Endometrium (tissue), 2 donors: ENCODE data around the gene IGF1R.

Source experiments
- FAIRE-seq: peaks from 2 replicates; lab custom pipeline; 2012; peaks lifted over from hg19 to GRCh38; lab: Jason Lieb, UNC
- donor health status: control.
- donor health status: control.

IGF1R gene

GRCh38 chr15:98705070-98705469, 56.7 kb downstream of the IGF1R start:
- no peak for FAIRE-seq

DNA sequence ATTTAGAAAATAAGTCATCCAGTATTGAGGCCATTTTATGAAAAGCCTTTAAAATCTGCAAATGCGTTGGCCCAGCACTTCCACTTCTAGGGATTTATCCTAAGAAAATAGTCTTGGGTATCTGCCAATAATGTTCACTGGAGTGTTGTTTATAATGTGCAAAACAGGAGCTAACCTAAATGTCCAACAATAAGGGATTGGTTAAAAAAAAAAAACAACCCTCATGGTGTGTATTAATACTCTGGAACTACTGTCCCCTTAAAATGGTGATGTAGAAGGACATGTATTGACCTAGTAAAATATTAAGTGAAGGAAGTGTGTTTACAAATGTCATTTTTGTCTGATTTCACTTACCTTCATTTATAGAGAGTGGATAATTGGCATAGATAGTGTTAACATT, 58.0 kb downstream of the IGF1R start:
- FAIRE-seq, result no peak

DNA sequence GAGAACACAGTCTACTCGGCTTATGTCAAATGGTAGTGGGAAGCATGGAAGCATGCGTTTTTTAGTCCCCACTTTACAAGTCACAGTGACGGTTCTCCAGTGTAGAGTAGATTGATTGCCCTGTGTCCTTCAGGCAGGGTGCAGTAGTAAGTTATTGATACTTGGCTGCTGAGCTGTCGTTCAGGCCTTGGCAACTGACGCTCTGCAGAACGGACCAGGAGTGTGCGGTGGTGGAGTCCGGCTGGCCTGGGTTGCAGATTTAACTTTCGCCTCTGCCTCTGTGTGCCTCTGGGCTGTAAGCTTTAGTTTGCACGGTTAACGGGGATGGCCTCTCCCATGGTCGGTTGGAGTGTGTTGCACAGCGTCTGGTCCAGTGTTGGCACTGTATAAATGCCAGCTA, 58.6 kb downstream of the IGF1R start:
- no peak for FAIRE-seq

GRCh38 chr15:98708037-98708590, 59.8 kb downstream of the IGF1R start:
- no peak for FAIRE-seq

DNA sequence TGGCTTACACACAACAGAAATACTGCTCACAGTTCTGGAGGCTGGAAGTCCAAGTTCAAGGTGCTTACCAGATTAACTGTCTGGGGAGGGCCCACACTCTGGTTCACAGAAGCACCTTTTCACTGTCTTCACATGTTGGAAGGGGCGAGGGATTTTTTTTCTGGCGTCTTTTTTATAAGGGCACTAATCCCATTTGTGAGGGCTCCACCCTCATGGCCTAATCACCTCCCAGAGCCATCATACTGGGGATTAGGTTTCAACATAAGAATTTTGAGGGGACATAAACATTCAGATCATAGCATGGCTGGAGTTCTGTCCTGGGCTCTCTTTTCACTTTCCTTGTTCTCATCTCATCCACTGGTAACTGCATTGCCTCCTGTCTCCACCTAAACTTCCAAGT, 63.5 kb downstream of the IGF1R start:
- no peak for FAIRE-seq

DNA sequence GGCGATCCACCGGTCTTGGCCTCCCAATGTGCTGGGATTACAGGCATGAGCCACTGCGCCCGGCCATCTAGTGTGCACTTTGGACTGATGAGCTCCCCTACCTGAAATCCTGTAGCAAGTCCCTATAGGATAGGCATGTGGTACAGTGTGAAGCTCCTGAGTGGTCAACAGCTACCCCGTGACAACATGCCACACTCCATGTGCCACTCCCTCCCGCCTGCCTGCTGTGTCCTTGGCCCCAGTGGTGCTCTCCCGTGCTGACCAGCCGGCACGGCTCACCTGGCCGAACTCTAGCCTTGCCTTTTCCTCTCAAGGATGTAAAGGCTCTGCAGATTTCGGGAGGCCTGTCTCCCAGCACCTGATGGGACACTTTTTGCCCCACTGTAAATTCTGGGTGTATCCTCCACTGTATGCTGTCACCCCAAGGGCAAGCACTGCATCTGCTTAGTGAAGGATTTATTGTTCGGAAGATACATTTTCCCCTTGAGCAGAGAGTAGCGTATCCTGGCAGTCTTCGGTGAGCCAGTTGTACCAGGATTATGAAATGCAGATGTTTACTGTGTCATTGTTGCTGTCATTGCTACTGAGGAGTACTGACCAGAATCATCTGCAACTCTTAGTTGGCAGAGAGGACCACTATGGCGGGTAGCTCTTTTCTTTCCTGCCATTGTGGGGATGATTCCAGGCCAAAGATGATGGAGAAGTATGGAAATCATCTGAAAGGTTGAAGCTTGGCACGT, 64.7 kb downstream of the IGF1R start:
- FAIRE-seq, result no peak

DNA sequence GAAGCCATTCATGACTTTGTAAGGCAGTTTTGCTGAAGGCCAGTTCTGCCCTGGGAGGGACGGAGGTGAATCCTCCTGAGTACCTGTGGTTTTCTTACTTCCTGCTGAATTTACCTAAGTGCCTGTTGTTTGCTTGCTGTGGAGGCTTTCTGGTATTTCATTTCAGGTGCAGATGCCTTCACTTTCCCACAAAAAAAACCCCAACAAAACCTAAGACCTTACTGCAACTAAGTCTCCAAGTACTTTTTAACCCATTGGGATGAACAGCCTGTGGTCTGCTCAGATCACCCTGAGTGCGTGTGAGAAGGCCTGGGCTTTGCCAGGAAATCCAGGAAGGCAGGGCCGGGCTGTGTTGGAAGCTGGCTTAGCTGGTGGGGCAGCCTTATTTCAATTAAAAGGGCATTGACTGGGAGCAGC, 65.3 kb downstream of the IGF1R start:
- FAIRE-seq, result no peak

- FAIRE-seq, result no peak
Measured at GRCh38 chr15:98714922-98715321, 66.6 kb downstream of the IGF1R start.

DNA sequence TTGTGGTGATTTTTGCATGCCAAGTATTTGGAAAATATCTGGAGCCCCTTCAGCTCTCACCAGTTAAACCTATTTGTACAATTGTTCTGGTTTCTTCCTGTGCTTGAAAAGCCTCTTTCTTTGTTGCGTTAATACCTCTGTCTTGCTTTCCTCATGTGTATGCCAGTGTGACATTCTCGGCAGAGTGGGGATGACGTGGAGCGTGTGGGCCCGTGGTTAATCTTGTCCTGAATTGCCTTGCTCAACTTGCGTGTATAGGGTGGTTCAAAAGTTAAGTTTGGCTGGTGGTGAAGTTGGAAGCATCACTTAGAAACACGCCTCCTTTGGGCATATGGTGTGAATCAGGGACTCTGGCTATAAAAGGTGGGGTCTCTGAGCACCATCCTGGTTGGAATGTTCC, 67.1 kb downstream of the IGF1R start:
- FAIRE-seq, result no peak

DNA sequence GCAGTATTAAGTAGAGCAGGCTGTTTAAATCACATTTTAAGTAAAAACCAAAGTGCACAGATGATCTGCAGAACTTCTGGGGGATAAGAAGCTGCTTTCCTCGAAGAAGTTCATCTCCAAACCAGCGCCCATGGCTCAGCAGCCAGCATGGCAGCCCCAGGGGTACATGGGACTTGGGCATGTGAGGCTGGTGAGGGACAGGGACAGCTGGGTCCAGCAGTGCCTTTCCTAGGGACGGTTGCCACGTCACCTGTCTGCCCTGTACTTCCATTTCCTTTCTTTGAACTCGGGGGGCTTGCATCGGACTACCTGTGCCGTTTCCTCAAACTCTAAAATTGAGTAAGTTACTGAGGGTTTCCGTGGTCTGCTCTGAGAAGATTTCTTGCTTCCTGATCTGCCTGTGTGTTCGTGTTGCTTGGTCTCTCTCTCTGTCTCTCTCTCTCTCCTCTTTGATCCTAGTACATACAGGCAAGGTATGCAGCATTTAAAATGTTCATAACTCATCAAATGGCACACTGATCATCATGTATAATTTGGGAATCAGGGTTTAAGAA, 67.6 kb downstream of the IGF1R start:
- no peak for FAIRE-seq

- FAIRE-seq, result no peak
Measured at GRCh38 chr15:98717371-98717770, 69.0 kb downstream of the IGF1R start.

DNA sequence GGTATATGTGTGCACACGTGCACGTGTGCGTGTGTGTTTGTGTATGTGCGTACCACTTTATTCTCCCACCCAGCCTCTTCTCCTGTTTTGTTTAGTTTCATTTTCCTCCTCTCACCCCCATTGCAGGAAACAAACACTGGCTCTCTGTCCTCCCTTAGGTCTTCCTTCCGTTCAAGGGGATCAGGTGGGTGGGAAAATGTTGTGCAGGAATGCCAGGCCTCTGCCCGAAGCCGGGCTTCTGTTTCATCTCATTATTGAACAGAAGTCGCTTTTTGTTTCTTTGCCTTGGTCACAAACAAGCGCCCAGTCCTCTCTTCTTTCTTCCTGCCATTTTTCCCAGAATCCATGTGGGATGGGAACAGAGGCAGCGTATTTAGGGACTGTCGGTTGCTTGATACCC, 69.6 kb downstream of the IGF1R start:
- FAIRE-seq, result no peak

DNA sequence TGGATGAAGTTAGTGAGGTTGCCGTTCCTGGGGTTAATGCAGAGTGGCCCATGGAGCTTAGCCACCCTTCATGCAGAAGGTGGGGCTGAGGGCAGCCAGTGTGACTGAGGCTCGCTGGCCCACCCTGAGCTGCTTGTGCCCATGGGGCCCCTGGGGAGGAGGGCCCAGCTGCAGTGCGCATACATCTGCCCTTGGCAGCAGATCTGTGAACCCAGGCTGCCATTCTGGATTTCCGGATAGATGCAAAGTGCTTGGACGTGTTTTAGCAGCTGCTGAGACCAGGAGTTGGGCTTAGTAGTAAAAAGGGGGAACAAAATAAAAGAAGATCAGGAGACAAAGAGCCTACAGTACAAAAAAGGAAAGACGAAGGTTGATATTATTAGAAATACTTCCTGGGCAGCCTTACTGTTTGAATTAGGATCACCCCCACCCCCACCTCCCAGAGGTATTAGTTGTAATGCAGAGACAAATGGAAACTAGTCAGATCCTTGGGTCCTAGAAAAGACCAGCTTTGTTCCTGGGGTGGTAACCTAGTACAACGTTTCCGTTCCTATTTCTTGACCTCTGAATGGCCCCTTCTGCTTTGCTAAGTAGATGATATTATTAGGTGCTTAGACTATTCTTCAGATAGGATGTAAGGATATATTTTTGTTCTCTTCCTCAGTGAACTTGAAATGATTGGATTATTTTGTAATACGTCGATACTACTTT, 70.2 kb downstream of the IGF1R start:
- no peak for FAIRE-seq

DNA sequence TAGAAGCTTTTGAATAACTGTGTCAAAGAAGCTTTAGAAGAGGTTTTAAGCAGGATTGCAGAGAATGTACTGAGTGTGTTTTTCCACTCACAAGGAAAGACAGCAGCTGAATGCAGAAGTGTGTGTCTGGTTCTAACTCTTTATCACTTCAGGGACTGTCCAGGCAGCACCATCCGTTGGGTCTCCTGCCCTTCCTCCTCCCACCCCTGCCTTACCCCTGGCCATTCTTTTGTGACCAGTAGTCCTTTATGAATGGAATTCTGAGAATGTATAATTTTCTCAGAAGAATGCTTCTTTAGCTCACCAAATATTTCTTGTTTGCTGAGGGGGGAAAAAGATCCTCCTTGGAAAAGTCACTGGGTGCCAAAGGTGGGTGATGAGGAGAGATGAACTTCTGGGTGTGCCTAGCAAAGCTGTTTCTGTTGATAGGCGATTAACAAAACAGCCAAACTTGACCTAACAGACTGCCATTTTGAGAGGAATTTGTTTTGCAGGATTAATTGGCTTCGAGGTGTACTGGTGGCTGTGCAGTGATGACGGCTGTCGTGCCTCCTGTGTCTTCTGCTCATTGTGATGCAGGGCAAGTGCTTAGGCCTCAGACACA, 70.9 kb downstream of the IGF1R start:
- no peak for FAIRE-seq

DNA sequence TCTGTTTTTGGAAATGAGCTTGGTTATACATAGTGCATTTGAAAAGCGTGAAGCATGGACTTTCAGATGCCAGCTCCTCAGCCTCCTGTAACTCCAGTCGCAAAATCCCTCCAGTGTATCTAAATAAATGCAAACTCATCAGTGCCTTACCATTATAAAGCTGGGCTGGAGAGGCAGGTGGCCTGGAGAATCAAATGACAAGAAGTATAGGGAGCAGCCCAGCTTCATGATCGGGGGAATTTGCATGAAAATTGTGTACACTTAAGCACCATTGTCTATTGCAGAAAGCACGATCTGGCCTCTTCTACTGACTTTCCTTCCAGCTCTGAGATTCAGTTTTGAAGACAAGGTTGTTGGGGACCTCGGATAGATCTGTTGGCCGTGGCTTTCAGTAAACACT, 71.7 kb downstream of the IGF1R start:
- no peak for FAIRE-seq

GRCh38 chr15:98720577-98721565, 72.5 kb downstream of the IGF1R start:
- no peak for FAIRE-seq

DNA sequence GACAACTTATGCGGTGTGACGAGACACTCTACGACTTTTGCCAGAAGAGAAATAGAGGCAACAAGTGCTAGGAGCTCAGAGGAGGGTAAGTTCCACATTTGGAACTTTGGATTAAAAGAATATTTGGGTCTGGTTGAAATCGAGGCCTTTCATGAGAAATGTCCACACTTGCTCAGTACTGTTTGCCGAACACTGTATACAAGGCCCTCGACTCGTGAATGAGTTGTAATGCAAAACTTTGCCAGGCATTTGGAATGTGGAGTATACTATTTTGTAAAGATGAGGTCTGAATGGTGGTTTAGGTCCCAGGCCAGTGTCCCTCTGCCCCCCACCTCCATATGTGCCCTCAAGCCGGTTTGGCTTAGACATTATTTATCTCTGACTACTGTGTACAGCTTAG, 73.9 kb downstream of the IGF1R start:
- no peak for FAIRE-seq

GRCh38 chr15:98722645-98723044, 74.3 kb downstream of the IGF1R start:
- no peak for FAIRE-seq

DNA sequence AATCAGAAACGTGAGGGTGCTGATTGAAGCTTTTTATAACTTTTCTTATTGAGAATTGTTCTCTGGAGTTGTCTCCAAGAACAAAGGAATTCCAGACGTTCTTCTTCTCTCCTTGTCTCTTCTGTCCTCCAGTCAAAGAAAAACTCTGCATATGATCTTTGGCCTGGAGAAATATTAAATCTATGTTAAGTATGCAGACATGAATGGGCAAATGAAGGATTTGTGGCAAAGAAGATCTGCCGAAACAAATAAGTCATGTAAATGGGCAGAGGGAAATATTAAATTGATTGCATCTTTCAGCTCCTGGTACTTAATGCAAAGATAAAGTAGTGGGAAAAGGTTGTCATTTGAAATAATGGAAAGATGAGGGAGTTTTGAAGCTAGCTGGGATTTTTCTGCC, 74.9 kb downstream of the IGF1R start:
- no peak for FAIRE-seq

DNA sequence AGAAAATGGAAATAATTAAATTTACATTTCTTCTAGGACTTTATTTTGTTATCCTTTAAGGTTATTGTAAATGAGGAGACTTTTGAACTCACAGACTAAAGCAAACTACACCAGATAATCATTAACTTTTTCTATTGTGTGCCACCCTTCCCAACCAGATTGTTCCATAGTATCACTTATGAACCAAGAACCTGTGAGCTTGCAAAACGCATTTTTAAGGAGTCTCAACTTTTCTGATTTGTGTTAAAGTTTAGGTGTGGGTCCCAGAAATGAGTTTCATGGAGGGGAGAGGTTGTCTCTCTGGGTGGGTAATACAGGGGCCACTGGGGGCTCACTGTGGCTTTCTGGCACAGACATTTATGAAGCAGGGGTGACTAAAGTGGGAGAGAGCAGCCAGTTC, 75.7 kb downstream of the IGF1R start:
- no peak for FAIRE-seq

- FAIRE-seq, result no peak
Measured at GRCh38 chr15:98724494-98724893, 76.2 kb downstream of the IGF1R start.

- no peak for FAIRE-seq
Measured at GRCh38 chr15:98725874-98726273, 77.5 kb downstream of the IGF1R start.
